Thyroid gland (tissue), 4 donors: ENCODE measurements around the gene SDHAF1.

Experiments used
- POLR2A ChIP-seq, 2 donors: fragments of 450-650 bp; IDR thresholded peaks; one replicate each; pipeline ENCODE4 v1.6.1; 2017; ENCODE audit warnings: antibody characterized with exemption in 2 of 2, mild to moderate bottlenecking in 2 of 2, moderate library complexity in 1 of 2
- TF ChIP-seq, protein P1 (sequence below), 6 experiments: fragments of 200-600 bp in 3 of 6; fragments of 450-650 bp in 3 of 6; sonication (generic) in 3 of 6; IDR thresholded peaks; one replicate each; pipeline ENCODE4 v1.5.1; 2016 to 2019; ENCODE audit warnings: antibody characterized with exemption in 6 of 6, mild to moderate bottlenecking in 2 of 6, inconsistent platforms in 1 of 6, moderate library complexity in 1 of 6

DNA sequence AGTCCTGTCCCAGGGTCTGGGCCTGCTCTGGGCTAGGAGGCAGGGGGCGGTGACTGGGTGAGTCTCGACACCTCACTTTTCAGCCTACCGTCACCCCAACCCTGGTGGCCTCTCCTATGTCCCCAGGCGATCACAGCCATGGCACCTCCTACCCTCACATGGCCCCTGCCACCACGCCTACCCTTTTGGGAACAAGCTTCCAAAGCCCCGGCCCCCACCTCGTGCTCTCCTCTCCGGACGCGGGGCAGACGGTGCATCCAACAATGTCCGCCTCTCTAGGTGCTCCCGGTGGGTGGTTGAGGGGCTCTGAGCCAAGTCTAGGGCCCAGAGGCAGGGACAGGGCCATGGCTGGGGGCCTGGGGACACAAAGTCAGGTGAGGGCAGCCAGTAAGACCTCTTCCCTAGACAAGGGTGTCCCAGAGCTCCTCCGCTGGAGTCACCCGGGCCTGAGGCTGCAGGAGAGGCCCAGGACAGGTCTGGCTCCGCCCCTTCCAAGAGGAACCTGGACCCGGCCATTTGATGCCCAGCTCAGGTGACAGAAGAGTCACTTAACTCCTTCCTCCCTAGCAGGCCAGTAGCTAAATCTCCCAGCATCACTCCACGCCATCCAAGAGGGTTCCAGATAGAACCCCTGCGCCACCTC, 13.5 kb downstream of the SDHAF1 start, which contains the start of gene SYNE4:
- TF ChIP-seq, protein P1, sequence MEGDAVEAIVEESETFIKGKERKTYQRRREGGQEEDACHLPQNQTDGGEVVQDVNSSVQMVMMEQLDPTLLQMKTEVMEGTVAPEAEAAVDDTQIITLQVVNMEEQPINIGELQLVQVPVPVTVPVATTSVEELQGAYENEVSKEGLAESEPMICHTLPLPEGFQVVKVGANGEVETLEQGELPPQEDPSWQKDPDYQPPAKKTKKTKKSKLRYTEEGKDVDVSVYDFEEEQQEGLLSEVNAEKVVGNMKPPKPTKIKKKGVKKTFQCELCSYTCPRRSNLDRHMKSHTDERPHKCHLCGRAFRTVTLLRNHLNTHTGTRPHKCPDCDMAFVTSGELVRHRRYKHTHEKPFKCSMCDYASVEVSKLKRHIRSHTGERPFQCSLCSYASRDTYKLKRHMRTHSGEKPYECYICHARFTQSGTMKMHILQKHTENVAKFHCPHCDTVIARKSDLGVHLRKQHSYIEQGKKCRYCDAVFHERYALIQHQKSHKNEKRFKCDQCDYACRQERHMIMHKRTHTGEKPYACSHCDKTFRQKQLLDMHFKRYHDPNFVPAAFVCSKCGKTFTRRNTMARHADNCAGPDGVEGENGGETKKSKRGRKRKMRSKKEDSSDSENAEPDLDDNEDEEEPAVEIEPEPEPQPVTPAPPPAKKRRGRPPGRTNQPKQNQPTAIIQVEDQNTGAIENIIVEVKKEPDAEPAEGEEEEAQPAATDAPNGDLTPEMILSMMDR (IDR thresholded peaks at IDR 0.05): no peak
- peak in 1 of 2 donors; percentile 72 for TF ChIP-seq POLR2A (IDR thresholded peaks at IDR 0.05)
